Measurements from ENCODE around the gene ZNF814.
"Not testable (repeated sequence)": the region's sequence is repeated elsewhere in the genome, so short reads cannot be mapped to it uniquely, and the experiment has no call there.

DNA sequence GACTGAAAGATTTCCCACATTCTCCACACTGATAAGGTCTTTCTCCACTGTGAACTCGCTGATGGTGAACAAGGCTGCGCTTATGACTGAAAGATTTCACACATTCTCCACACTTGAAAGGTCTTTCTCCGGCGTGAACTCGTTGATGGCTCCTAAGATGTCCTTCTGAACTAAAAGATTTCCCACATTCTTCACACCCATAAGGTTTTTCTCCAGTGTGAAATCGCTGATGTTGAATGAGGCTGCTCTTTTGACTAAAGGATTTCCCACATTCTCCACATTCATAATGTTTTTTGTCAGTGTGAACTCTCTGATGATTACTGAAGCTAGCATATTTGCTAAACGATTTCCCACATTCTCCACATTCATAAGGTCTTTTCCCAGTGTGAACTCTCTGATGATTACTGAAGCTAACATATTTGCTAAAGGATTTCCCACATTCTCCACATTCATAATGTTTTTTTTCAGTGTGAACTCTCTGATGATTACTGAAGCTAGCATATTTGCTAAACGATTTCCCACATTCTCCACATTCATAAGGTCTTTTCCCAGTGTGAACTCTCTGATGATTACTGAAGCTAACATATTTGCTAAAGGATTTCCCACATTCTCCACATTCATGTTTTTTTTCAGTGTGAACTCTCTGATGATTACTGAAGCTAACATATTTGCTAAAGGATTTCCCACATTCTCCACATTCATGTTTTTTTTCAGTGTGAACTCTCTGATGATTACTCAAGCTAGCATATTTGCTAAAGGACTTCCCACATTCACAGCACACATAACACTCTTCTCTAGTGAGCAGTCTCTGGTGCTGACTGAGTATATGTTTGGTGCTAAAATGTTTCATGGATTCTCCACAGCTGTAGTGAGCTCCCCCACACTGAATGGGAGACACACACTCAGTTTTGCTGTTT lies 14.7 kb downstream of the ZNF814 start:
- TF ChIP-seq POLR2AphosphoS5 (IDR thresholded peaks at IDR 0.05; ENCODE audit: low read depth); CTCF (conservative IDR thresholded peaks at IDR 0.05; ENCODE audit: low read depth in 2 of 2); NANOG (IDR thresholded peaks at IDR 0.05; ENCODE audit: borderline replicate concordance); EZH2 (IDR thresholded peaks at IDR 0.05; ENCODE audit: low read depth, unreplicated experiment); JUNB (IDR thresholded peaks at IDR 0.05; ENCODE audit: unreplicated experiment); ZNF114 (CRISPR knock-in tag; IDR thresholded peaks at IDR 0.05); EZH2phosphoT487 (IDR thresholded peaks at IDR 0.05; ENCODE audit: unreplicated experiment); CREB1 (CRISPR knock-in tag; IDR thresholded peaks at IDR 0.05; ENCODE audit: low read depth): not testable (repeated sequence)
